Skeletal muscle tissue (tissue), 4 donors: ENCODE measurements around the gene RGL4. TPM values are rescaled to one million over a fixed set of nuclear protein-coding genes. Genes with fewer than 3 reads are reported as not detected.

Experiments used
- H3K27ac ChIP-seq: one replicate; pipeline ENCODE4 v1.7.0; 2013; ENCODE audit warnings: mild to moderate bottlenecking, low read depth, low read length, inconsistent platforms
- H3K27me3 ChIP-seq, 3 donors: one replicate each; pipeline ENCODE4 v1.7.0; 2013; ENCODE audit warnings: low read length in 3 of 3; ENCODE audit not compliant: control insufficient read depth in 3 of 3, insufficient read depth in 3 of 3
- H3K36me3 ChIP-seq, 3 donors: one replicate each; pipeline ENCODE4 v1.7.0; 2013; ENCODE audit warnings: low read length in 3 of 3; ENCODE audit not compliant: control insufficient read depth in 3 of 3, insufficient read depth in 3 of 3
- H3K4me1 ChIP-seq, 3 donors: one replicate each; pipeline ENCODE4 v1.7.0; 2013; ENCODE audit warnings: low read length in 3 of 3, mild to moderate bottlenecking in 3 of 3; ENCODE audit not compliant: control insufficient read depth in 3 of 3, insufficient read depth in 3 of 3
- H3K4me3 ChIP-seq, 3 donors: one replicate each; pipeline ENCODE4 v1.7.0; 2013; ENCODE audit warnings: low read length in 3 of 3
- H3K9ac ChIP-seq, 3 donors: one replicate each; pipeline ENCODE4 v1.7.0; 2013; ENCODE audit warnings: low read length in 3 of 3, mild to moderate bottlenecking in 3 of 3, moderate library complexity in 2 of 3, low read depth in 1 of 3
- H3K9me3 ChIP-seq, 3 donors: one replicate each; pipeline ENCODE4 v1.7.0; 2013; ENCODE audit warnings: low read length in 3 of 3; ENCODE audit not compliant: control insufficient read depth in 3 of 3
- total RNA-seq: library from RNA; depleted of rRNA; stranded (reverse); fragments of >200 nt; gene quantifications from one replicate; pipeline ENCODE4 v1.2.3, GENCODE V29; 2014
- donor health status: Osteomylitis.

Gene RGL4
- total RNA-seq, 1 donor from 2014 or later, result 0.52 TPM

- H3K9me3 ChIP-seq, result no peaks in the 10 kb centered on the region
- no peak overlapping the region for H3K27ac ChIP-seq
- H3K4me3 ChIP-seq, result no peak overlapping the region
- peaks cover 6 to 33% (median 28%) of the 10 kb centered on the region in 3 donors for H3K4me1 ChIP-seq
- H3K36me3 ChIP-seq, result peaks cover 0 to 6% (median 4%) of the 10 kb centered on the region in 3 donors
- H3K9ac ChIP-seq, result no peak overlapping the region
- no peaks in the 10 kb centered on the region for H3K27me3 ChIP-seq
Observed at GRCh38 chr22:23677701-23677995, 13.2 kb upstream of the RGL4 start.

GRCh38 chr22:23678133-23678532 is 12.7 kb upstream of the RGL4 start:
- Histone ChIP-seq H3K27me3 (no peaks in the 10 kb centered on the region), H3K4me1 (peaks cover 6 to 36% (median 32%) of the 10 kb centered on the region in 3 donors), H3K4me3 (no peak overlapping the region), H3K27ac (no peak overlapping the region), H3K36me3 (peaks cover under 1 to 6% (median 6%) of the 10 kb centered on the region in 3 donors), H3K9ac (no peak overlapping the region), H3K9me3 (no peaks in the 10 kb centered on the region)

GRCh38 chr22:23681026-23681809 is 9.6 kb upstream of the RGL4 start:
- no peak overlapping the region for H3K27ac ChIP-seq
- no peaks in the 10 kb centered on the region for H3K9me3 ChIP-seq
- H3K9ac ChIP-seq, result no peak overlapping the region
- no peaks in the 10 kb centered on the region for H3K27me3 ChIP-seq
- H3K4me1 ChIP-seq, result peaks cover 18 to 60% (median 48%) of the 10 kb centered on the region in 3 donors
- H3K36me3 ChIP-seq, result peaks cover 6 to 7% (median 7%) of the 10 kb centered on the region in 3 donors
- H3K4me3 ChIP-seq, result no peak overlapping the region

- peak overlapping the region; percentile 7 for H3K27ac ChIP-seq
- H3K27me3 ChIP-seq, result no peaks in the 10 kb centered on the region
- no peak overlapping the region for H3K9ac ChIP-seq
- no peaks in the 10 kb centered on the region for H3K9me3 ChIP-seq
- peaks cover 26 to 68% (median 52%) of the 10 kb centered on the region in 3 donors for H3K4me1 ChIP-seq
- H3K4me3 ChIP-seq, result no peak overlapping the region
- H3K36me3 ChIP-seq, result peaks cover 6 to 7% (median 7%) of the 10 kb centered on the region in 3 donors
Observed at GRCh38 chr22:23682077-23682476, 8.7 kb upstream of the RGL4 start.

- Histone ChIP-seq H3K27me3 (no peaks in the 10 kb centered on the region), H3K36me3 (peaks cover 6 to 7% (median 7%) of the 10 kb centered on the region in 3 donors), H3K4me1 (peaks cover 23 to 66% (median 52%) of the 10 kb centered on the region in 3 donors), H3K9me3 (no peaks in the 10 kb centered on the region), H3K27ac (peak overlapping the region; percentile 7), H3K4me3 (no peak overlapping the region), H3K9ac (no peak overlapping the region)
Observed at GRCh38 chr22:23682827-23683355, 7.9 kb upstream of the RGL4 start.

- H3K27ac ChIP-seq, result no peak overlapping the region
- no peaks in the 10 kb centered on the region for H3K27me3 ChIP-seq
- H3K9ac ChIP-seq, result no peak overlapping the region
- no peak overlapping the region for H3K4me3 ChIP-seq
- H3K4me1 ChIP-seq, result peaks cover 22 to 67% (median 54%) of the 10 kb centered on the region in 3 donors
- H3K9me3 ChIP-seq, result no peaks in the 10 kb centered on the region
- H3K36me3 ChIP-seq, result peaks cover 6 to 12% (median 7%) of the 10 kb centered on the region in 3 donors
Observed at GRCh38 chr22:23683545-23683944, 7.3 kb upstream of the RGL4 start.

GRCh38 chr22:23684026-23684425 is 6.8 kb upstream of the RGL4 start:
- no peaks in the 10 kb centered on the region for H3K27me3 ChIP-seq
- peaks cover 22 to 67% (median 54%) of the 10 kb centered on the region in 3 donors for H3K4me1 ChIP-seq
- H3K4me3 ChIP-seq, result no peak overlapping the region
- no peaks in the 10 kb centered on the region for H3K9me3 ChIP-seq
- H3K9ac ChIP-seq, result peak overlapping the region in 1 of 3 donors; percentile 54
- no peak overlapping the region for H3K27ac ChIP-seq
- peaks cover 7 to 15% (median 8%) of the 10 kb centered on the region in 3 donors for H3K36me3 ChIP-seq

GRCh38 chr22:23684561-23685031 is 6.2 kb upstream of the RGL4 start:
- H3K27ac ChIP-seq, result peak overlapping the region; percentile 1
- peak overlapping the region in 1 of 3 donors; percentile 49 for H3K4me3 ChIP-seq
- peaks cover 22 to 67% (median 54%) of the 10 kb centered on the region in 3 donors for H3K4me1 ChIP-seq
- peaks cover 7 to 15% (median 8%) of the 10 kb centered on the region in 3 donors for H3K36me3 ChIP-seq
- H3K9ac ChIP-seq, result peak overlapping the region in 2 of 3 donors; percentile 6 to 54
- H3K27me3 ChIP-seq, result no peaks in the 10 kb centered on the region
- H3K9me3 ChIP-seq, result no peaks in the 10 kb centered on the region

GRCh38 chr22:23685205-23685784 is 5.5 kb upstream of the RGL4 start:
- Histone ChIP-seq H3K4me1 (peaks cover 22 to 63% (median 54%) of the 10 kb centered on the region in 3 donors), H3K27me3 (no peaks in the 10 kb centered on the region), H3K9me3 (no peaks in the 10 kb centered on the region), H3K9ac (peak overlapping the region in 1 of 3 donors; percentile 8), H3K4me3 (peak overlapping the region in 1 of 3 donors; percentile 49), H3K27ac (peak overlapping the region; percentile 75), H3K36me3 (peaks cover 7 to 20% (median 10%) of the 10 kb centered on the region in 3 donors)
